Activated CD8-positive, alpha-beta memory T cell treated with anti-CD3 and anti-CD28 coated beads for 48 hours (primary cell): ENCODE results near the gene GMPR2.
"Not testable (repeated sequence)": the region's sequence is repeated elsewhere in the genome, so short reads cannot be mapped to it uniquely, and the experiment has no call there.

ENCODE experiments used
- DNase-seq, 3 experiments: peaks; one replicate each; pipeline ENCODE4 v3.0.0-alpha.2; 2020; ENCODE audit warnings: low read depth in 2 of 3, low spot score in 2 of 3

Gene GMPR2

DNA sequence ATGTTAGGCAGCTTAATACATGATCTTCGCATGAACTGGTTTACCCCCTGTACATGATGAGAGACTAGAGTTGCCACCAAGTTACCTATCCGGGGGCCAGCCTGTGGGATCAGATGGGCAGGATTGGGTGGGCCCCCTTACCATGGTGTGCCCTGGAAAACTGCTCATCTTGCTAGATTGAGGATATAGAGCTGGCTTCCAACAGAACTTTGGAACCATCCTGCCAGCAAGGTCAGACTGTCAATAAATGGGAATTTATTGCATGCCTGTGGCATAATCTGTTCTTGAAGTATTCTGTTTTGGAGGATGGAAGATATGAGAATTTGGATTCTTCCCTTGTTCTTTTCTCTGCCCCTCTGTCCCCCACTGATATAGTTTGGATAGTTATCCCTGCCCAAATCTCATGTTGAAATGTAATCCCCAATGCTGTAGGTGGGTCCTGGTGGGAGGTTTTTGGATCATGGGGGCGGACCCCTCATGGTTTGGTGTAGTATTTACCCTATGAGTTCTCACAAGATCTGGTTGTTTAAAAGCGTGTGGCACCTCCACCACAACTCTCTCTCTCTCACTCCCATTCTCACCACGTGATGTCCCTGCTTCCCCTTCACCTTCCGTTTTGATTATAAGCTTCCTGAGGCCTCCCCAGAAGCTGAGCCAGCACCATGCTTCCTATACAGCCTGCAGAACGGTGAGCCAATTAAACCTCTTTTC is 33.8 kb upstream of the GMPR2 start:
- DNase-seq, result no peak

- DNase-seq, result not testable (repeated sequence)
Measured at GRCh38 chr14:24202538-24202937, 30.2 kb upstream of the GMPR2 start.

DNA sequence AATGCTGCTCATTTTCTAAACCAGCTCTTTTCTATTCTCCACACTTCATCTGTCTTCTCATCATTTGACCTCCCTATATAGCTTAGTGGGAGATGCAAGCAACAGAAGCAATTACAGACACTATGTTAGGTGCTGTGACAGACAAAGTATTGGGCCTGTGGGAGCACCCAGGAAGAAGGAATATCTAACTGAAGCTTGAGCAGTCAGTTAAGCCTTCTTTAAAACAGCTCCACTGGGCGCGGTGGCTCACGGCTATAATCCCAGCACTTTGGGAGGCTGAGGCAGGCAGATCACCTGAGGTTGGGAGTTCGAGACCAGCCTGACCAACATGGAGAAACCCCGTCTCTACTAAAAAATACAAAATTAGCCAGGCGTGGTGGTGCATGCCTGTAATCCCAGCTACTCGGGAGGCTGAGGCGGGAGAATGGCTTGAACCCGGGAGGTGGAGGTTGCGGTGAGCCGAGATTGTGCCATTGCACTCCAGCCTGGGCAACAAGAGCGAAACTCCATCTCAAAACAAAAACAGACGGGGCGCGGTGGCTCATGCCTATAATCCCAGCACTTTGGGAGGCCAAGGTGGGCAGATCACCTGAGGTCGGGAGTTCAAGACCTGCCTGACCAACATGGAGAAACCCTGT is 29.4 kb upstream of the GMPR2 start:
- not testable (repeated sequence) for DNase-seq

- DNase-seq, result no peak
Measured at GRCh38 chr14:24204163-24205146, 28.3 kb upstream of the GMPR2 start.

- DNase-seq, result no peak
Measured at GRCh38 chr14:24206260-24207103, 26.2 kb upstream of the GMPR2 start.

- no peak for DNase-seq
Measured at GRCh38 chr14:24207104-24207551, 25.6 kb upstream of the GMPR2 start.

DNA sequence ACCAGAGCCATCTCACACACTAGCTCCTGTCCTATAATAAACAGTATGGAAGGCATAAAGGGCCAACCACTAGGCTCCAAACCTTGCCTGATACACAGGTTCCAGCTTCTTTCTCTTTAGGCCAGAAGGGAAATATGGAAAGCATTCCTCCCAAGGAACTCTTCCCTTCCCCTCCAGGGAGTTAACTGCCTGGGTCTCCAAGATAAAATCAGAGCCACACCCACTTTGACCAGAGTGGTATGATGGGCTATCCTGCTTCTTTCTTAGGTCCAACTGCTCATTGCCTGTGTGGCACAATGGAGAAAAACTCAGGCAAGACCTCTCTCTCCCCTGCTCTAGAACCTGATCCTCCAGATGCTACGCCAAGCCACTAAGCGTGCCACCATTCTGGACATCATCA is 25.1 kb upstream of the GMPR2 start:
- no peak for DNase-seq

DNA sequence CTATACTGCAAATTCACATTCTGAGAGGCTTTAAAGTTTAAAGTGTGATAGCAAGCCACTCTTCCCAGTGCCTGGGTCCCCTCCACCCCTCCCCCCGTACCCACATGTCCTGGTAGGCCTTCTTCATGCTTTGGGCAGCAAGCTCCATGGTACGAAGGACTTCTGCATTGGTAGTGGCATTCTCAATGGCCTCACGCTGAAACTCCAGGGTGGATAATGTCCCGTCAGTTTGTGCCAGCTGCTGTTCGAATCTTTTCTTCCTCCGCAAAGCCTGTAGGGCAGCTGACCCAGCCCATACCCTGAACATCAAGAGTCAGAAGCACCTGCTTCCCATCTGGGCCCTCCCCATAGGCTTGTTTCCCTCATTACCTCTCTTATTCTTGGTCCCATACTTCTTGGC is 21.4 kb upstream of the GMPR2 start:
- DNase-seq, result no peak

DNA sequence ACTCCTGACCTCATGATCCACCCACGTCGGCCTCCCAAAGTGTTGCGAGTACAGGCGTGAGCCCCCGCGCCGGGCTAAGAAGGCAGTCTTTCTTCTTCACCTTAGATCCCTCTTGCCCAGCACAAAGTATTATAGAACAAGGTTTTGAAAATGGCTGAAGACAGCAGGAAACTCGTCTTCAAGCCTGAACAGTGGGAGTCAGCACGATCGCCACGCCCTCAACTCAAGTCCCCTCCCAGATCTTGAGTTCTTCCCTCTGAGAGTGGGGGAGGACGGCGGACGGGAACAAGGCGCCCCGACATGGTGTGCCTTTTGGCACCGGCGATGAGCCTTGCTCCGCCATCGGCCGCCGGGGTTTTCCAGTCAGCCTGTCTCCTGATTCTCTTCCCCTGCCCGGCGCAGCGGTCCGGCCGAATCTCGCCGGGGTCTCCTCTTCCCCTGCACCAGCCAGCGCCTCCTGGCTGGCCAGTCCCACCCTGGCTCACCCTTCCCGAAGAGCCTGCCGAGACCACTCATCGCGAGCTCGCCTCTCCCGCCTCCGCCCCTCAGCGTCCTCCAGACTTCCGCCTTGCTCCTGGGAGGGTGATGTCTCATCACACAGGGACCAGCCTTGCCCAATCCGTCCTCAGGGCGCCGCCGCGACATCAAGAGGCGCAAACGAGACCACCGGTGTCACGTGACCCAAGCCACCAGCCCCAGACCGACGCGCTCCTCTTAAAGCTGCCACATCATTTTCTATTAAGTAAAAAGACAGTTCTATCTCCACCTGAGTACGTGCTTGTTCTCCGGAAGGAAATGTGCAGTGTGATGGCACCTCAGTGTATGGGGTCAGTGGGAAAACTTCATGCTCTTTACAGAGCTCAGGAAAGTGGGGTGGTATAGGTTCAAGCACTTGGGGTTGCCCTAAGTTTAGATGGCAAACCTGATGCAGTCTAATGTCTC is 19.5 kb upstream of the GMPR2 start, which contains the start of gene CHMP4A:
CHMP4A (minus strand) TSS at position 565 of the 942 bp plus-strand sequence; CDS start at position 516, 49 bp downstream.
- DNase-seq, result peak; percentile 85 to 91 (median 91)

- DNase-seq, result no peak
Measured at GRCh38 chr14:24213866-24214662, 18.7 kb upstream of the GMPR2 start.

GRCh38 chr14:24215495-24216344 is 17.0 kb upstream of the GMPR2 start, which contains the start of gene MDP1:
Gene MDP1, minus strand, starts transcription at chr14:24216066. Its CDS starts 111 bp downstream, at chr14:24215955.
- peak; percentile 49 to 59 (median 58) for DNase-seq

GRCh38 chr14:24216345-24216699 is 16.4 kb upstream of the GMPR2 start:
- no peak for DNase-seq

GRCh38 chr14:24216876-24217275 is 15.9 kb upstream of the GMPR2 start:
- DNase-seq, result not testable (repeated sequence)

DNA sequence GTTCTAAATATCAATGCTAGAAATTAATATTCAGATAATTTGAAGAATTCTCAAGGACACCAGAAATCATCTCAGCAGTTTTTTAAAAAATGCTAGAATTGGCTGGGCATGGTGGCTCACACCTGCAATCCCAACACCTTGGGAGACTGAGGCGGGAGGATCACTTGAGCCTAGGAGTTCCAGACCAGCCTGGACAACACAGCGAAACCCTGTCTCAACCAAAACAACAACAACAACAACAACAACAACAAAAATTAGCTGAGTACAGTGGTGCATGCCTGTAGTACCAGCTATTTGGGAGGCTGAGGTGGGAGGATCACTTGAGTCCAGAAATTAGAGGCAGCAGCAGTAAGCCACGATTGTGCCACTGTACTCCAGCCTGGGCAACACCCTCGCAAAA is 13.6 kb upstream of the GMPR2 start:
- DNase-seq, result no peak

DNA sequence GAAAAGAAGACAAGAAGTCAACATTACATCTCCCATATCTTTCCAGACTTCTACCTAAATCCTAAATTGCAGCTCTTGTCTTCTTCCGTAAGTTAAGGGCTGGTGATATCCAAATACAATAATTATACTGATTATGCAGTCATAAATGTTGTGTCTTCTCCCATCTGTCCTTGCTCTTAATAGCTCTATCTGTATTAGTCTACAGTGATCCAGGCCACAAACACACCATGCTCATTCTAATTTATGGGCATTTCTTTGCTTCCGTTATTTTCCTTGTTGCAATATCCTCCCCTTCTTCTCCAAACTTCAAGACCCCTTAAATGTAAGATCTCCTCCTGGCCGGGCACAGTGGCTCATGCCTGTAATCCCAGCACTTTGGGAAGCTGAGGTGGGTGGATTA is 13.2 kb upstream of the GMPR2 start:
- DNase-seq, result no peak

DNA sequence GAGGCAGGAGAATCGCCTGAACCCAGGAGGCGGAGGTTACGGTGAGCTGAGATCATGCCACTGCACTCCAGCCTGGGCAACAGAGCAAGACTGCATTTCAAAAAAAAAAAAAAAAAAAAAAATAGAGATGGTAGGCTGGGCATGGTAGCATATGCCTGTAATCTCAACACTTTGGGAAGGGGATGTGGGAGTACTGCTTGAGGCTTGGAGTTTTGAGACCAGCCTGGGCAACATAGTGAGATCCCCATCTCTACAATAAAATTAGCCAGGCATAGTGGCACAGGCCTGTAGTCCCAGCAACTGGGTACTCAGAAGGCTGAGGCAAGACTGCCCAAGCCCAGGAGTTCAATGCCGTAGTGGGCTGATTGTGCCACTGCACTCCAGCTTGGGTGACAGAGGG is 9.7 kb upstream of the GMPR2 start:
- DNase-seq, result not testable (repeated sequence)

DNA sequence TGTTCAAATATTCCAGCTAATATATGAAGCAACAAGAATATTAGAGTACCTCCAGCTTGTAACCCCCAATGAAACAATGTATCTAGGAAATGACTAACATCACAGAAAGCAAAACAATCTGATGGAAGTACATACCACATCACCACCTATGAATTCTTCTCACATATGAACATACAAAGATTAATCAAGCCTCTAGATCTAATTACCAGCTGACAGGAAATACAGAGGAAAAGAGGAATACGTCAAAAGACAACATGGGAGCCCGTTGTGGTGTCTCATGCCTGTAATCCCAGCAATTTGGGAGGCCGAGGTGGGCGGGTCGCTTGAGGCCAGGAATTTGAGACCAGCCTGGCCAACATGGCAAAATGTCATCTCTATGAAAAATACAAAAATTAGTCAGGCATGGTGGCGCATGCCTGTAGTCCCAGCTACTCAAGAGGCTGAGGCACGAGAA is 8.1 kb upstream of the GMPR2 start:
- DNase-seq, result no peak

DNA sequence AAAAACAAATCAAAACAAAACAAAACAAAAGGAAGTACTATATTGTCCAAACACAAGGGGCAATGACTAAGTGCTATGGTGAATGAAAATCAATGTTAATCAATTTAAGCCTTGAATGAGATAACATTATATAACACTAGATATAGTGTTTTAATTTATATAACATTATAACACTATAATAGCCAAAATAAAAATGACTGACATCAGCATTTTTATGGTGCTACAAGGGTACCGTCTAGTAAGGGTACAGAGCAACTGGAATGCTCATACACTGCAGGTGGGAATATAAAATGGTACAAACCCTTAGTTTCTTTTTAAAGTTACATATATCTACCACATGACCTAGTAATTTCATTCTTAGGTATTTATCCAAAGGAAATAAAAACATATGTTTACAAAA is 6.3 kb upstream of the GMPR2 start:
- DNase-seq, result no peak
